Chondrocyte (in vitro differentiated cells): ENCODE results near the gene CCDC92B. TPM values are rescaled to one million over a fixed set of nuclear protein-coding genes. Genes with fewer than 3 reads are reported as not detected.

Source experiments
- DNase-seq: peaks from one replicate; pipeline ENCODE4 v3.0.0; 2021; ENCODE audit warnings: mixed read lengths, low spot score
- H3K27ac Mint-ChIP-seq: one replicate; pipeline ENCODE4 v1.8.0; 2021; ENCODE audit warnings: mild to moderate bottlenecking, moderate library complexity, mixed read lengths; ENCODE audit not compliant: unreplicated experiment
- H3K27me3 Mint-ChIP-seq: 2 replicates; pipeline ENCODE4 v1.8.0; 2021; ENCODE audit warnings: low read depth, mixed read lengths
- H3K36me3 Mint-ChIP-seq: 2 replicates; pipeline ENCODE4 v1.8.0; 2021; ENCODE audit warnings: low read depth, mixed read lengths
- H3K4me1 Mint-ChIP-seq: 2 replicates; pipeline ENCODE4 v1.8.0; 2021; ENCODE audit warnings: low read depth, mild to moderate bottlenecking, mixed read lengths
- H3K4me3 Mint-ChIP-seq: one replicate; pipeline ENCODE4 v1.8.0; 2021; ENCODE audit warnings: mild to moderate bottlenecking, moderate library complexity, mixed read lengths; ENCODE audit not compliant: unreplicated experiment
- H3K9me3 Mint-ChIP-seq: 2 replicates; pipeline ENCODE4 v1.8.0; 2021; ENCODE audit warnings: low read depth, mixed read lengths
- CTCF ChIP-seq: fragments of 200-600 bp; sonication (generic); IDR thresholded peaks from 2 replicates; pipeline ENCODE4 v1.5.0; 2021; ENCODE audit warnings: antibody characterized with exemption, mild to moderate bottlenecking, moderate library complexity
- total RNA-seq: library from RNA; stranded (reverse); gene quantifications from 3 replicates; pipeline ENCODE4 v1.2.1, GENCODE V29; 2021

The CCDC92B gene
- total RNA-seq, 1 donor from 2014 or later: 0.07 TPM

- DNase-seq: no peak
- Mint-ChIP-seq H3K4me1 (peaks cover 45% of the 10 kb centered on the region), H3K27ac (peak overlapping the region; percentile 70), H3K9me3 (no peaks in the 10 kb centered on the region), H3K4me3 (no peak overlapping the region), H3K36me3 (no peaks in the 10 kb centered on the region), H3K27me3 (no peaks in the 10 kb centered on the region)
- no peak for TF ChIP-seq CTCF
These were observed 40.2 kb downstream of the CCDC92B start for GRCh38 chr17:2709183-2709661.

GRCh38 chr17:2708585-2709182 is 40.8 kb downstream of the CCDC92B start:
- H3K36me3 Mint-ChIP-seq: no peaks in the 10 kb centered on the region
- no peak for DNase-seq
- no peaks in the 10 kb centered on the region for H3K27me3 Mint-ChIP-seq
- peaks cover 45% of the 10 kb centered on the region for H3K4me1 Mint-ChIP-seq
- no peak overlapping the region for H3K27ac Mint-ChIP-seq
- no peaks in the 10 kb centered on the region for H3K9me3 Mint-ChIP-seq
- no peak for TF ChIP-seq CTCF
- no peak overlapping the region for H3K4me3 Mint-ChIP-seq

GRCh38 chr17:2707721-2708584 is 41.5 kb downstream of the CCDC92B start:
- Mint-ChIP-seq H3K4me3 (peak overlapping the region; percentile 36), H3K36me3 (no peaks in the 10 kb centered on the region), H3K9me3 (no peaks in the 10 kb centered on the region), H3K27ac (no peak overlapping the region), H3K27me3 (no peaks in the 10 kb centered on the region), H3K4me1 (peaks cover 45% of the 10 kb centered on the region)
- peak; percentile 67 for TF ChIP-seq CTCF
- DNase-seq: no peak

GRCh38 chr17:2706911-2707510 is 42.4 kb downstream of the CCDC92B start:
- Mint-ChIP-seq H3K4me1 (peaks cover 38% of the 10 kb centered on the region), H3K9me3 (no peaks in the 10 kb centered on the region), H3K36me3 (peaks cover 1% of the 10 kb centered on the region), H3K27me3 (no peaks in the 10 kb centered on the region), H3K4me3 (no peak overlapping the region), H3K27ac (no peak overlapping the region)
- peak; percentile 82 for DNase-seq
- TF ChIP-seq CTCF: no peak
